Cardiac septum (tissue), 1 donor: ENCODE data around the gene KLHL22. TPM values are rescaled to one million over a fixed set of nuclear protein-coding genes. Genes with fewer than 3 reads are reported as not detected.
"Not testable (repeated sequence)": the region's sequence is repeated elsewhere in the genome, so short reads cannot be mapped to it uniquely, and the experiment has no call there.

ENCODE experiments used
- DNase-seq: peaks from one replicate; pipeline ENCODE4 v3.0.0-alpha.2; 2020; ENCODE audit warnings: low spot score
- intact Hi-C: fragments of 100-400 bp; cut with DNase I; formaldehyde crosslinking; loops from one replicate; pipeline ENCODE4 v1.14.0; 2022
- total RNA-seq: library from RNA; stranded (reverse); fragmentation: NEBNext Ultra II Directional; extraction: Animal tissue kit (Norgen Biotek cat#: 25700); gene quantifications from one replicate; pipeline ENCODE4 v1.2.1, GENCODE V29; 2021
- donor health status: DM: no; HTN: no; CAD: no.

The KLHL22 gene
- total RNA-seq, 1 donor from 2014 or later = 16.8 TPM

DNA sequence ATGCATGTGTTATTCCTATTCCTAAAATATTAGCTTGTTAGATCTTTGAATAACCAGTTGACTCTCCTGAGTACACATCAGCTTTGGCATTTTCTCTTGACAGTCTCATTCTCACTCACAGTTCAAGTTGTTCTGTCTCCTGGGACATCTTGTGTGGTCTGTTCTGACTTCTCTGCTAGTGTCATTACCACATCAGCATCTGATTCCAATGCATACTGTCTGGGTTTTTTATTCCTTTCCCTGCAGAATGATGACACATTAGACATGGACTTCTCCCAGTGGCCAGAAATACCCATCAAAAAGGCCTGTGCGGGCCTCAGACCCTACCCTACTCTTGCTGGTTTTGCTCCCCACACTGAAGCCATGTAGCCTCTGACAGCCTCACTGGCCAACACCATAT is 99.0 kb downstream of the KLHL22 start:
- intact Hi-C loops = no loop called here

DNA sequence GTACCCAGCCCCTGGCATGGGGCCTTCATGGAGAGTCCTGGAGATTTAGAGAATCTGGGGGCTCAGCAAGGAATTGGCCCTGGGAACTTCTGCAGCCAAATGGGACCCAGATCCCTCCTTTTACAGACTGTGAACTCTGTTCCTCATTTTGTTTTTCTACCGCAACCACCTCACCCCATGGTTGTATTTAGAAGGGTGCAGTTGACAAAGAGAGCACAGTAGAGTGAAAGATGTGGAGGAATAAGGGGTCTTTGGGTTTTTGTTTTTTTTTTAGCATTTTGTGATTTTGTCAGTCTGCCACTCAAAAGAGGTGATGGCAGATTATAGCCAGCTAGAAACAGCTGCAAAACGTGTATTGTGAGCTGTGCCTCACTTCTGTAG is 99.7 kb downstream of the KLHL22 start:
- intact Hi-C loops = no loop called here
- no peak for DNase-seq

More for the DNA sequence above, 99.0 kb downstream of the KLHL22 start:
- no peak for DNase-seq

DNA sequence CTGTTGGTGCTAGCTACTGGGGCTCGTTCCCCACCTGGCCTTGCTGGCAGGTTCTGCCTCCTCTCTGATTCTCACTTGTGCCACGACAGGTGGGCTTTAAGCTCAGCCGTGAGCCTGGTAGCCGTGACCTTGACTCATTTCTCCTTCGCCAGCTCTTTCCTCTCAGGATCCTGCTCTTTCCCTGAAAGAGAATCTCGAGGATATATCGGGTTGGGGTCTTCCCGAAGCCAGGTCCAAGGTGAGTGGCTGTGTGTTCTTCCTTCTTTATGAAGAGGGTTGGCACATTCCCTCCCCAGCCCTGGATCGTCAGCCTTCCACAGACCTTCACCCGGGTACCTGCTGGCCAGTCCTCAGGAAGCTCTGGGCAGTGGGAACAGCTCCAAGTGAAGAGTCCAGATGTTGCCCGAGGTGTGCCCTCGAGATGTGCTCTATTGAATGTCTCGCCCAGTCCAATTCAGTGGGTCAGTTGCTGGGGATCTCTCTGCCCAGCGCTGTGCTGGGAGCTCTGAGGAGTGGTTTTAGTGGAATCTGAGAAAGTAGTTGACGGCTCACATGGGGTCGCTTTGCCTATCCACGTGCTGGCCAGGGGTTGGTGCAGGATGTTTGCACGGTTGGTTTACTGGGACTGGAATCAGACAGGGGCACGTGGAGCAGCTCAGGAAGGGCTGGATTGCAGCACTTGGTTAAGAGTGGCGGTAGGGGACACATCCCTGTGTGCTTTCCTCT is 100.3 kb downstream of the KLHL22 start:
- intact Hi-C loops = no loop called here

DNA sequence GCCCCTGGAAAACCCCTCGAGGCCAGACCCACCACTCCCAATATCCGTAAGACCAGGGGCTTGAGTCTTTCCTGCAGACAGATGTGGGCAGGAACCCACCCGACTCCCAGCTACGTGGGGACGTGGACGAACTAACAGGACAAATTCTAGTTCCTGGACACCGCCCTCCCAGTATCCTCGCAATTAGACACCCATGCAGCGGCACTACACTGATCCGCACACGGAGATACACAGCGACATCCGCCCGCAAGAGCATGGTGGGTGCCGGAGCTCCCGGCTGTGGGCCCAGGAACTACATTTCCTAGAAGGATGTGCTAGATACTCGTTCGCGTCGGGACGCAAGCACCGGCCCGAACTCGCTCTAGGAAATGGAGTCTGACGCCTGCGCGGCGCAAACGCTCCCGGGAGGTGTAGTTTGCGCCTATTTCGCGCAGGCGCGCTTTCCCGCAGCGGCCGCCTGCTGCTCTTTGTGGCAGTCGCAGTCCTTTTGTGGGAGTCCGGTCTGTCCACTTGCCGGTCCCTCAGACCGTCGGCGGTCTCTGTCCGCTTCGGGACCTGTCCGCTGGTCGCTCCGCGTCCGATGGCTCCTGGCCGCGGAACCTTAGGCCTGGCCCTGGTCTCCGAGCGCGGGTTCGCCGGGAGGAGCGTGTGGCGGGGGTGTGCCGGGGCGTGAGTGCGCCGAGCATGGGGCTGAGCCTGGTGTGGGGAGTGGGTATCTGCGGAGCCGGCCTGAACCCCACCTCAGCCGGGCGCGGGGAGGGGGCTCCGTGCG is 101.7 kb downstream of the KLHL22 start, which contains the start of gene ZNF74:
ZNF74 (plus strand) TSS at position 447 of the 772 bp plus-strand sequence. CDS start 478 bp downstream, outside the sequence.
- peak; percentile 93 for DNase-seq
- intact Hi-C loops = no loop called here

More for the DNA sequence above, 100.3 kb downstream of the KLHL22 start:
- no peak for DNase-seq

DNA sequence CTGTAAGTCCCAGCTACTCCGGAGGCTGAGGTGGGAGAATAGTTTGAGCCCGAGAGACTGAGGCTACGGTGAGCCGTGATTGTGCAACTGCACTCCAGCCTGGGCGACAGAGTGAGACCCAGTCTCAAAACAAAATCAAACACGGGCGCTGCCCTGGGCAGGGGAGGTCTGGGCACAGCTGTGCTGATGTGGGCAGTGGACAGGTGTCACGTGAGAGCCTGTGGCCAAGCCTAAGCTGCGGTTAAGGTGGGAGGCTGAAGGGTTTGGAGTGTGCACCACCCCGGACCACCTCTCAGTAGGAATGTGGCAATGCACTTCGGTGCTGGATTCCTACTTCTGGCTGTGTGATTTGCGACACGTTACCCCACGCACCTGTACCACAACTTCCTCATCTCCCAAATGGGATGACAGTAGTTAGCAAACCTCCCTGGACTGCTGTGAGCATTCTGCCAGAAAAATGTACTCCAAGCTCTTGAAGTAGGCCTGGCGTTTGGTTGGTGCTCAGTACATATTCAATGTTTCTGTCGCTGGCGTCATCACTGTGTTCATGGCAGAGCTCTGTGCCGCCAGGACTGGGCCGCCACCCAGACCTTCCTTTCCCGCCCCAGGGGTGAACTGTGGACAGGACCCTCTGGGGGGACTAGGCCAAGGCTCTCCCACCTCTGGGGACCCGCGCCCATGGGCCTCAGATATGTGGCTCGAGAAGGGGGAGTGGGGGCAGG is 102.5 kb downstream of the KLHL22 start:
- intact Hi-C loops = no loop called here
- DNase-seq = no peak

DNA sequence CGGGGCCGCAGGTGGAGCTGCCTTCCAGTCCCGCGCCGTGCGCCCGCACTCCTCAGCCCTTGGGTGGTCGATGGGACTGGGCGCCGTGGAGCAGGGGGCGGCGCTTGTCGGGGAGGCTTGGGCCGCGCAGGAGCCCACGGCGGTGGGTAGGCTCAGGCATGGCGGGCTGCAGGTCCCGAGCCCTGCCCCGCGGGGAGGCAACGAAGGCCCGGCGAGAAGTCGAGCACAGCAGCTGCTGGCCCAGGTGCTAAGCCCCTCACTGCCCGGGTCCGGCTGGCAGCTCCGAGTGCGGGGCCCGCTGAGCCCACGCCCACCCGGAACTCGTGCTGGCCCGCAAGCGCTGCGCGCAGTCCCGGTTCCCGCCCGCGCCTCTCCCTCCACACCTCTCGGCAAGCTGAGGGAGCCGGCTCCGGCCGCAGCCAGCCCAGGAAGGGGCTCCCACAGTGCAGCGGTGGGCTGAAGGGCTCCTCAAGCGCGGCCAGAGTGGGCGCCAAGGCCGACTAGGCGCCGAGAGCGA is 103.2 kb downstream of the KLHL22 start:
- intact Hi-C loops, DNase-seq: not testable (repeated sequence)

Other genes with a start within 250 kb of the KLHL22 start
- 1.0 TPM for gene RTN4R, start 227.5 kb downstream of the KLHL22 start, total RNA-seq
- 45.5 TPM for gene DGCR6L, start 175.7 kb downstream of the KLHL22 start, total RNA-seq
- gene ZNF74, start 101.6 kb downstream of the KLHL22 start, total RNA-seq = 4.9 TPM
- 5.2 TPM for gene SCARF2, start 58.0 kb downstream of the KLHL22 start, total RNA-seq
- 43.9 TPM for gene MED15, start 11.8 kb upstream of the KLHL22 start, total RNA-seq